Psoas muscle (tissue), 8 donors: ENCODE measurements around the gene COL25A1. TPM values are rescaled to one million over a fixed set of nuclear protein-coding genes. Genes with fewer than 3 reads are reported as not detected.

Experiments used
- ATAC-seq, 4 donors: fragments of 200-7000 bp; cut with Tn5 transposase; one replicate each; pipeline ENCODE4 v1.9.1; 2020; ENCODE audit warnings: moderate library complexity in 3 of 4, mild to moderate bottlenecking in 2 of 4
- DNase-seq, 2 donors: peaks; one replicate each; pipeline ENCODE4 v3.0.0-alpha.2; 2020
- H3K27ac ChIP-seq: fragments of 200-600 bp; one replicate; pipeline ENCODE4 v1.8.0; 2022
- H3K27me3 ChIP-seq, 3 donors: fragments of 200-600 bp in 1 of 3; one replicate each; pipeline versions ENCODE4 v1.6.1 to v1.8.0; 2013 to 2022; ENCODE audit warnings: low read length in 2 of 3, mild to moderate bottlenecking in 2 of 3, moderate library complexity in 1 of 3; ENCODE audit not compliant: insufficient read depth in 3 of 3
- H3K36me3 ChIP-seq, 2 donors: fragments of 200-600 bp in 1 of 2; one replicate each; pipeline versions ENCODE4 v1.6.1 to v1.8.0; 2013 to 2022; ENCODE audit warnings: low read depth in 1 of 2, mild to moderate bottlenecking in 1 of 2, moderate library complexity in 1 of 2; ENCODE audit not compliant: insufficient read depth in 1 of 2
- H3K4me1 ChIP-seq: fragments of 200-600 bp; one replicate; pipeline ENCODE4 v1.8.0; 2022
- H3K4me3 ChIP-seq: fragments of 200-600 bp; one replicate; pipeline ENCODE4 v1.8.0; 2022; ENCODE audit warnings: mild to moderate bottlenecking
- H3K9me3 ChIP-seq: fragments of 200-600 bp; one replicate; pipeline ENCODE4 v1.8.0; 2022
- CTCF ChIP-seq: fragments of 200-600 bp; IDR thresholded peaks from one replicate; pipeline ENCODE4 v1.8.0; 2022; ENCODE audit warnings: antibody characterized with exemption
- WGBS, 3 donors: extraction: QIAGEN DNeasy Blood & Tissue Kit; methylation state at CpG; one replicate each; pipeline versions ENCODE4 v1.1.6 to v1.1.7; 2013; 5-methylcytosine and 5-hydroxymethylcytosine counted together
- intact Hi-C, 2 donors: fragments of 100-400 bp; cut with DNase I; formaldehyde crosslinking; loops; one replicate each; pipeline versions ENCODE4 v1.11.0 to v1.14.2; 2022
- polyA plus RNA-seq, 3 donors: library from polyadenylated mRNA; stranded (reverse); fragments of 200-250 nt; gene quantifications; one replicate each; pipeline ENCODE4 v1.2.3, GENCODE V29; 2013
- total RNA-seq, 4 donors: library from RNA; stranded (reverse); fragmentation: NEBNext Ultra II Directional in 2 of 4; extraction: Animal tissue kit (Norgen Biotek cat#: 25700) in 2 of 4; gene quantifications; one replicate each; pipeline versions ENCODE4 v1.2.1 to v1.2.4, GENCODE V29; 2021 to 2023
- donor health status: healthy with polysubstance abuse.
- donor health status: DM: no; HTN: no; CAD: no; lungs with moderate emphysema.
- donor health status: Bipolar disorder and iron deficiency.
- donor health status: healthy.
- donor health status: DM: yes; HTN: yes; CAD: no.
- donor health status: DM: no; HTN: no; CAD: no.
- donor health status: DM: no; HTN: no; CAD: no.
- donor health status: DM: yes; HTN: yes; CAD: no.

The COL25A1 gene
- total and polyA plus RNA-seq, 7 donors = 0.14 to 1.5 (median 0.36) TPM

- no peaks in the 10 kb centered on the region for H3K4me1 ChIP-seq
- no peak for TF ChIP-seq CTCF
- no peaks in the 10 kb centered on the region for H3K9me3 ChIP-seq
- intact Hi-C loops = no loop called here
- H3K4me3 ChIP-seq = no peak overlapping the region
- no peaks in the 10 kb centered on the region for H3K27me3 ChIP-seq
- no peak for ATAC-seq
- no peaks in the 10 kb centered on the region for H3K36me3 ChIP-seq
- DNase-seq = no peak
- WGBS, 3 donors = 81 to 82% (median 81%) methylated on average over 5 of the region's 5 CpGs
- H3K27ac ChIP-seq = no peak overlapping the region
Measured at GRCh38 chr4:109174224-109174953, 128.1 kb downstream of the COL25A1 start.

DNA sequence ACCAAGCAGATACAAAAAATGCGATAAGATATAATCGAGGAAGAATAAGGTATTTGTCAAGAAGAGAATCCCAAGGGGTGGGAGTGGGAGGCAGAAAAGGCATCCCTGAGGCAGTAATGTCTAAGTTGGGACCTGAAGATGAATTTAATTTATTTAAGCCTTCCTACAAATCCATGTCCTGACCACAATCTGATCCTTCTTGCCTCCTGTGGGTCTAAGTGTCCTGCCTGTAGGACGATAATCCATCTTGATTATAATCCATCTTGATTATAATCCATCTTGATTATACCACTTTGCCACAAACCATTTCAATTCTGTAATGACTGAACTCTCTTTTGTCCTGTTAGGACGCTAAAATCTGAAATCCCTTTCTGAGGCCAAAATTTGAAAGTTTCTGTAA is 130.2 kb downstream of the COL25A1 start:
- H3K27ac ChIP-seq = no peak overlapping the region
- H3K4me3 ChIP-seq = no peak overlapping the region
- no peak for ATAC-seq
- H3K4me1 ChIP-seq = no peaks in the 10 kb centered on the region
- H3K27me3 ChIP-seq = no peaks in the 10 kb centered on the region
- no peak for TF ChIP-seq CTCF
- H3K36me3 ChIP-seq = no peaks in the 10 kb centered on the region
- WGBS, 3 donors = 83 to 95% (median 89%) methylated on average over 4 of the region's 4 CpGs
- H3K9me3 ChIP-seq = no peaks in the 10 kb centered on the region
- intact Hi-C loops = no loop called here
- no peak for DNase-seq

GRCh38 chr4:109171070-109171469 is 131.4 kb downstream of the COL25A1 start:
- intact Hi-C loops = no loop called here
- DNase-seq (no peak), ATAC-seq (no peak)
- no peak overlapping the region for H3K27ac ChIP-seq
- no peaks in the 10 kb centered on the region for H3K4me1 ChIP-seq
- TF ChIP-seq CTCF = no peak
- no peaks in the 10 kb centered on the region for H3K36me3 ChIP-seq
- H3K9me3 ChIP-seq = no peaks in the 10 kb centered on the region
- no peak overlapping the region for H3K4me3 ChIP-seq
- H3K27me3 ChIP-seq = no peaks in the 10 kb centered on the region

- ATAC-seq (no peak), DNase-seq (no peak)
- intact Hi-C loops = no loop called here
- no peak for TF ChIP-seq CTCF
- no peaks in the 10 kb centered on the region for H3K27me3 ChIP-seq
- WGBS, 3 donors = 28 to 50% (median 31%) methylated on average over 1 of the region's 1 CpG
- H3K4me1 ChIP-seq = no peaks in the 10 kb centered on the region
- no peak overlapping the region for H3K27ac ChIP-seq
- no peaks in the 10 kb centered on the region for H3K36me3 ChIP-seq
- H3K9me3 ChIP-seq = no peaks in the 10 kb centered on the region
- H3K4me3 ChIP-seq = no peak overlapping the region
Measured at GRCh38 chr4:109169170-109169569, 133.3 kb downstream of the COL25A1 start.

GRCh38 chr4:109166586-109166985 is 135.9 kb downstream of the COL25A1 start:
- TF ChIP-seq CTCF = no peak
- no peaks in the 10 kb centered on the region for H3K36me3 ChIP-seq
- no peak overlapping the region for H3K4me3 ChIP-seq
- no peaks in the 10 kb centered on the region for H3K4me1 ChIP-seq
- intact Hi-C loops = no loop called here
- no peak overlapping the region for H3K27ac ChIP-seq
- H3K9me3 ChIP-seq = no peaks in the 10 kb centered on the region
- DNase-seq (no peak), ATAC-seq (no peak)
- H3K27me3 ChIP-seq = no peaks in the 10 kb centered on the region
- 58 to 61% (median 60%) methylated on average over 3 of the region's 3 CpGs for WGBS, 3 donors
